Activated CD4-positive, alpha-beta T cell treated with anti-CD3 and anti-CD28 coated beads for 1 hour (primary cell): ENCODE measurements around the gene MAP6.

ENCODE experiments used
- DNase-seq: peaks from one replicate; pipeline ENCODE4 v3.0.0-alpha.2; 2020

The MAP6 gene

DNA sequence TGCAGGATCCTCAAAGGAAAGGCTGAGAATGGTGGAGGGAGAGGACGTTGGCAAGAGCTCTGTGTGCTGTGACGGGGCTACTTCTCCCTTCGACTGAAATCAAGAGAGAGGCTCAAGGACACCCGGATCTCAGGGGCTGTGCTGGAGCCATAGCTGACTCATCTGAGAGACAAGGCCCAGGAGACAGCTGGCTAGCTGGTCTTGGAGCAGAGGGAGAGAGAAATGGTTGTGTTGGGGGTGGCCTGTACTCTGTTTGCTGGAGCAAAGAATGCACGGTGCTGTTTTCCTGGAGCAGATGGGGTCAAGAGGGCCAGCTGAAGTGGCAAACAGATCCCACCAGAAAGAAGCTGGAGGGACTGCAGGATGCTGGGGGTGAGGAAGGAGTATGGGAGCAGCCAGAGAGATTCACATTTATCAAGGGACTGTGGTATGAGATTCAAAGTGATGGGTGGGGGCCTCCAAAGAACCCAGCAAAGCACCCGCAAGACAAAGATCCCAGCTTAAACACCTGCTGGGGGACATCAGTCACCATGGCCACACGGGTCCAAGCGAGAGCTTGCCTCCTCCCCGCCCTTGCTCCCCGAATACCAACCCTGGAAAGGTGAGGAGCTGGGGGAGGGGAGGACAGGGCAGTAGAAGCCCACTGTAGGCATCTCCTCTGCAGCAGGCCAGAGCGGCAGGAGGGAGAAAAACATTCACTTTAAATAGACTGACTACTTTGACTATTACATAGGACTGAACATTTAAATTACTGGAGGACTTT lies 40.8 kb downstream of the MAP6 start:
- no peak for DNase-seq

DNA sequence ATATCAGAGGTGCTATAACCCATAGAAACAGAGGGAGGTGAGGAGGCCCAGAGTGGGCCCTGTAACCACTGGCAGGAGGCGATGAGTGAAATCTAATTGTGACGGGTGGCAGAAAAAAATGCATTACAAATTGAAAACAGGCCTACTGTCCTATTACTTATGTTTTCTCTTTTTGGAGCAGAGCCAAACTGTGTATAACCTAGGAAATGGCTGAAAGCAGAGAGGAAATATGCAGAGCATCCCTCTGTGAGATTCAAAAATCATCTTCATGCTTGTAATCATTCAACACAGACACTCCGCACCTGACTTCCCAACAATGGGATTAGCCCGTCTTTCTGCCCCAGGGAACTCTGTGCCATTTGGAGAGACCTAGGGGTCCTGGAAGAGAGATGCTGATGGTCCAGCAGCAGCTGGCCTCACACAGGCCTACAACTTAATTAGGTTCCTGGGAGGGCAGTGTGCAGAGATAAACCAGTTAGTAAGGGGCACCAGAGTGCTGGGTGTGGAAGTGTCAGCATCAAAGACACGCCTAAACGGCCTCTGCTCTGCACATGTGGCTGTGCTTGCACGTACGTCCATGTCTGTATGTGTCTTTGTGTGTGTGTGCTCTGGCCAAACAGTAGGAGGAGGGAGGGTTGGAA lies 41.8 kb downstream of the MAP6 start:
- no peak for DNase-seq

DNA sequence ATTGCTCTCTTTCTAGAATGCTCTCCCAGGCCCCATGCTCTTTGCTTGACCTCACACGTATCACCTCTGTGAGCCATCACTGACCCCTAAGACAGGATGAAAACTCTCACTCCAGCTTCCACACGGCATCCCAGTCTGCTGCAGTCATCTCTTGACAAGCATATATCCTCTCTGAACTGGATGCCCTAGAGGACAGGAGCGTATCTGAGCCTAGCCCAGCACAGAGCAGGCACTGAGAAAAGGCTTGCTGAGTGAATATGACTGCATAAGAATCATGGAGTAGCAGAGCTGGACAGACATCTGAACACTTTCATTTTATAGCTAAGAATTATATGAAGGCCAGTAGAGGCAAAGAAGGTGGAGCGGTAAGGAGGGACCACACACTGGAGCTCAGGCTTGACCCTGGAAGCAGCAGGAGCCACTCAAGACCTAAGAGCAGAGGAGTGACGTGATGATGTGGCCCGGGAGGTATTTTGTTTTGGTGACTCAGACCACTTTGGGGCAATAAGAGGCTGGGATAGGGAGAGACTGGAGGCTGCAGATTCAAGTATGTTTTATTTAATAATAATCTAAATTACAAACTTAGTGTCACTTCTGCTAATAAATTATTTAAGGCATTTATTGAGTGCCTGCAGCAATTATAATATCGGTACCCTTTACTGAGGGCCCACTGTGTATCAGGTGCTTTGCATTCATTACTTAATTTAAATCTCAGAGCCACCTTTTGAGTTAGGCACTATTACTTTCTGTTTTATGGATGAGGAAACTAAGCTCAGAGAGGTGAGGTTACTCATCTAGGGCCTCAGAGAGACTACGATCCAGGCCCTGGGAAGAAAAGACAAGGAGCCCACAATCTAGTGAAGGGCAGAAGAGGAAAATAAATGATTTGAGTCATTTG lies 42.6 kb downstream of the MAP6 start:
- no peak for DNase-seq

DNA sequence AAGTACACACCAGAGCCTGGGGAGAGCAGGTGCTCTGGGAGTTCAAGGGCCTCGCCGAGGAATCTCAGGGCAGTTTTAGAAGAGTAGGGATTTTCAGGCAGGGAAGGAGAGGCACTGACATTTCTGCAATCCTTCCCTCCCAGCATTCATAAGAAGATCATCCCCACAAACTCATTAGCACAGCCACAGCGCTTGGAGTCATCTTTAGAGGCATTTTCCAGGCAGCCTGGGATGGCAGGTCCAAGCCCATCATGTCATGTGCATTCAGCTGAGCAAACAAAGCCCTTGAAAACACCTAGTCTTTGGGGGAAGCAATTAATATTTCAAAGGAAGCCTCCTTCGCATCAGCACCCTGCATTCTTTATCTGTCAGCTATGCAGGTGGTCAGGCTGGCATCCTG lies 43.8 kb downstream of the MAP6 start:
- DNase-seq = no peak

DNA sequence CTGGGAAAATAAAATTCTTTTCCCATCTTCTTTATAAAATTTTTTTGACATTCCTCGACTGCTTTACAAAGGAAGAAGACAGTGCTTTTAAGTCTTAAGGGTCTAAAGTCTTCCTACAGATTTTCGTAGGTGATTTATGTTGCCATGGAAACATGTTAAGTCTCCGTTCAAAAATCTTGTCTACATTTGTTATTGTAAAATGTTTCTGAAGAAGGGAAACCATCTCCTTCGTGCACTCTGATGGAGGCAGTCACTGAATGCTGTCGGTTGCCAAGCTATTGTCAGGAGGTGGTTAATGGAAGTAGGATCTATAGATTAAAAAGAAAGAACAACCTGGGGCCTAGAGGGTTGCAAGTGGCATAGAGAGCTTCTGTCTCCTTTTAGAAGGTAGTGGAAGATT lies 52.6 kb downstream of the MAP6 start:
- DNase-seq = no peak

DNA sequence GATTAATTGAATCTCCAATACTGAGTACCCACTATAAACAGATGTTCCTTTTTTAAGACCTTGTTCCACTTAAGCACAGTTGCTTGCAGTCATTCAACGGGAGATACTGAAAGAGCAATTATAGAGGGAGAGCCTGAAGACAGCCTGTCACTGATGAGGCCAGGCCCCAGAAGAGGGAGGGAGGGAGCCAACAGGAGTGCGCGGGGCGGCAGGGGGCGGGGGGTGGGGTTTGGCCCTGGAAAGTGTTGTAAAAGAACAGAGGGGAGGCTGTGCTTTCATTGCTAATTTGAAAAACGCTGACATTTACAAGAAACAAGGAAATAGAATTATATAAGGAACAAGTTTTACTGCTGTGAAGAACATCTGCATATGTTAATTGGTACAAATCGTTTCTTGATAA lies 53.1 kb downstream of the MAP6 start:
- DNase-seq = no peak

DNA sequence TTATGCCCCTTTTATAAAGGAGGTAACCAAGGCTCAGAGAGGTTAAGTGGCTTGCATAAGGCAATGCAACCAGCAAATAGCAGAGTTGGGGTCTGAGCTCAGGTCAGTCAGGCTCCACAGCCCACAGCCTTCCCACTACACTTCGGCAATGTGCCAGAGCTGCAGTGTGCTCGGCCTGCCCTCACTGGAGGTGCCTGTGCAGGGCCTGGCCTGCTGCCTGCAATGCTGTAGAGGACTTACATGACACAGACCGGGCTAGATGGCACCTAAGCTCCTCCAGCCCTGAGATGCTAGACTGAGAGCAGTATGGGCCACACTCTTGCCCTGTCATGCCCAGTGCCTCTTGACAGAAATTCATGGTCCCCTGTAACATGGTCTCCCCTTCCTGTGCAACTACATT lies 57.0 kb downstream of the MAP6 start:
- DNase-seq = no peak

DNA sequence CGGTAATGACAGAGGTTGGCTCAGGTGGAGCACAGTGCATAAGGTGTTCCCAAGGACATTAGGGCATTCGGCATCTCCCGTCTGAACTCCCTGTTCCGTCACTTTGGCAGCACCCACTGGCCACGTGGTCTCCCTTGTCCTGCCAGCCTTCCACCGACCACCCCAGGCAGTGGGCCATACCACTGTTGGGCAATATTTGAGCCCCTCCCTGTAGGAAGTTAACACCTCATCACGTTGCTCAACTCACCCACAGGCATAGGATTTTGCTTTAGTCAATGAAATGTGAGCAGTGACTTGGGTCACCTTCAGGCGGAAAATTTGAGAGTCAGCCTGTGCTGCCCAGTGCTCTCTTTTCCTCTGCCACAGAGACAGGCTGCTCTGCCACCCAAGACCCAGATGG lies 62.7 kb downstream of the MAP6 start:
- DNase-seq = no peak

DNA sequence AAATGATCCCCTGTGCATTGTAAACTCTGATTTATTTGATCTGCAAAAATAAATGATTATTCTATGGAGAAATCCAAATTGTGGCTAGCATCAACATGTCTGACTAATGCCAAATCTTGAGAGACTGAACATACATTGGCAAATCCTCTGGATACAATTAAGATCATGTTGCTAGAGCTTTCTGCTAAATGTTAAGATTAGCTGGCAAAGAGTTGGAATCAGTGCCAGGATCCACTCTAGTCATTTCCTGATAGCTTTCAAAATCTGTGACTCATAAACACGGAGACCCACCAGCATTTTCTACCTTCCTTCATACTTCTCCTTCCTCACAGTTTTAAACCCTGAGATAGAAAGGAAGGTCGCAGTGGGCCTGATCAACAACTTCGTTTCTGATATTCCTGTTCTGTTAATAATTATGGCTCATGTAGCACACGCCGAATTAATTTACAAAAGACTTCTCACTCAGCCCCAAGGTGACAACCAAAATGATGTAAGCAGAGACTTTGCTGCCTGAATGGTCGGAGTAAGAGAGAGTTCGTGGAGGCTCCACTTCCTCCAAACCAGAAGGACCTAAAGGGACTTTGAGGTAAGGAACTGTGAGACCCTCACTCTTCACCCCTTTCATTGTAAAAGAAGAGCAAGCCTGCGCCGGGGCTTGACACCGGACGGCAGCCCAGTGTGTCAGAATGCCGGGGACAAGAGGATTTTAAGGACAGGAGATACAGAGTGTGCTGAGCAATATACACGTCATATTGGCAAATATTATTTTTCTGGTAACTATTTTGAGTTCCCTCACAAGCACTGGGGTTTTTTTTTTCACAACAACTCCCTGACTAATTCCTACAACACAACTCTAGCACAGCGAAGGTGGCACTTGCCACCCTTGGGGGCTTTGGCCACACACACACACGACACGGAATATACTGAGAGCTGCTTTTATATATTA lies 64.8 kb downstream of the MAP6 start:
- DNase-seq = no peak

DNA sequence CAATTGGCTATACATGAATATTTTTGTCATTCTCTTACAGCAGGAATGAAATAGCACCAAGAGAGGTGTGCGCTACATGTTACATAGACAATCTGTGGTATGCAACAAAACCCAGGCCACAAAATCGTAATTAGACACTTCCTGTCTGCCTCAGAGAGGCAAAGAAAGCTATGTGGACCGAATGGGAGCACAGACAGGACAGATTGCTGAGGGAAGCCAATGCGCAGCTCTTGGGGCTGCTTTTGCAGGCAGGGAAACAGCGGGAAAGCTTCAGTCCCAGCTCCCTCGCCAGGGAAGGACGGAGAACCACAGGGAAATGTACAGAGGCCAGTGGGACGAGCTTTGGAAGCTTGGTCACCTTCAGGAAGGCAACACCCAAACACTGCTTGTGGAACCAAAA lies 65.9 kb downstream of the MAP6 start:
- no peak for DNase-seq

DNA sequence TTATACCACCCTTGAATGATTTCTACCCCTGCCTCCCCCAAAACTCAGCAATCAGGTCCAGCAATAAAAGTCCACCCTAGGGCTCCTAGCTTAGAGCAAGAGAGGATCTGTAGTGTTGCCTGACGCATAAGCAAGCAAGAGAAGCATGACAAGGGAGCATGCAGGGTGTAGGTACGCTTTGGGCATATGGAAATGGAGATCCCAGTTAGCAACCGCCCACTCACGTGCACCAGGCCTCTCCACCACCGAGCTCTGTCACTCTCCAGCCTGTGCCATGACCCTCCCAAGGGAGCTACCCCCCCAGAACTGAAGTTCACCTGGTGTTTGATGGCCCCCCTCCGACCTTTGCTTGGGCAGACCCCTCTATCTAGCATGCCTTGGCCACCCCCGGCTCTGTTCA lies 67.3 kb downstream of the MAP6 start:
- no peak for DNase-seq

DNA sequence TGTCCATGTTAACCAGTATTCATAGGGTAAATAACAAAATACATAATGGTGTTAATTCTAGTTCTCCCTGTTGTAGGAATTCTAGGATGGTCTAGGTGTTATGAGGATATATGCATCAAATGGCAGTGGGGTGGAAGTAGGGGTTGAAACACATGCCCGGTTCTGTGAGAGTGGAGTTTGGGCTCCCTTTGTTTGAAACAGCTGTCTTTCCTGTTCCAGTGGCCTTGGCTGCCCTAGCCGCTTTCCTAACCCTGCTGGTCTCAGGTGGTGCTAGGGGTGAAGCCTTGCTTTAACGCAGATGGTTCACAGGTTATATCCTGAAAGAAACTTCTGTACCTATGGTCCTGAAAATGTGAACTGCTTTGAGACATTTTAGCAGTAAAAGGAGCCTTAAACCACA lies 68.5 kb downstream of the MAP6 start:
- no peak for DNase-seq

DNA sequence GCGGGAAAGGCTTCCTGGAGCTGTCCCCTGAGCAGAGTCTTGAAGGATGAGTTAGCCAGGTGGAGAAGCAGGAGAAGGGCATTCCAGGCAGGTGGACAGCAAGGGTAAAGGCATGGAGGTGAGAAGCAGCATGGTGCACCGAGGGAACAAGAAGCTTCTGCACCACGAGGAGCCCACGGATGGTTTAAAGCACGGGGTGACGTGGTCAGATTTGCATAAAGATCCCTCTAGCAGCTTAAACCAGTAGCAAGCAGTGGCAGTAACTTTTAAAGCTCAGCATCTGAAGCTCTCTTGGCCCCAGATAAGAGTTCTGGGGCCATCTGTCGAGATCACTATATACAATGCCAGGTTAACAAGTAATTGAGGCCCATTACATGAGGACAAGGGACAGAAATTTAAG lies 69.9 kb downstream of the MAP6 start:
- DNase-seq = no peak

DNA sequence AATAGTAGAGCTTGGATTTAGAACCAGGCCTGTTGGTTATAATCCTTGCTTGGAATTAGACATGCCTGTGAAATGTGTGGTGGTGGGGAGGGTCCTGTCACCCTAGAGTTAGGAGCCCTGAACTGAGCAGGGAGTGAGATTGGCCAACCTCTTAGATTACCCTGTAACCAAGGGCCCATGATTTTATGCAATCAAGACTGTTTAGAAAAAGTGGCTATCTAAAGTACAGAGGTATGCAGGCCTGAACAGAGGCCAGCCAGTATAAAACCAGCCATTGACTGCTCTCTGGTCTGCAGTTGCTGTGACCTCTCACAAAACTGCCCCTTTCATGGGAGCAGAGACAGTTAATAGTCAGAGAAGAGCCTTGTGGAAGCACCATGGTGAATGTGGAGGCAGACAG lies 70.6 kb downstream of the MAP6 start:
- no peak for DNase-seq

DNA sequence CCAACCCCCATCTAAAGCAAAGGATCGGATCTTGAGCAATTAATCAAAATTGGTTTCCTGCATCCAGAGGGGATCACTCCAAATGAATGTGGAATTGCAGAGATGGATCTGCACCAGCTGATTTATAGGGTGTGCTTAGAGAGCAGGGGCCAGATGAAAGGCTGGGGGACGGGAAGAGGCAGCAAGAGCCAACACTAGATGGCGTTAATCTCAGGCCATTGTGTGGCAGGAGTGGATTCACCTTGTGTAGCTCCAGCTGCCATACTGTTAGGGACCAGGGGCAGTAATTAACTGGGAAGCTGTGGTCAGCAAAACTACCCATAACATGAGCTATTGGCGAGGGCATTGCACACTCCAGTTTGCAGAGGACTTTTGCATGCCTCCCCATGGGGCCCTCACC lies 71.2 kb downstream of the MAP6 start:
- DNase-seq = no peak

DNA sequence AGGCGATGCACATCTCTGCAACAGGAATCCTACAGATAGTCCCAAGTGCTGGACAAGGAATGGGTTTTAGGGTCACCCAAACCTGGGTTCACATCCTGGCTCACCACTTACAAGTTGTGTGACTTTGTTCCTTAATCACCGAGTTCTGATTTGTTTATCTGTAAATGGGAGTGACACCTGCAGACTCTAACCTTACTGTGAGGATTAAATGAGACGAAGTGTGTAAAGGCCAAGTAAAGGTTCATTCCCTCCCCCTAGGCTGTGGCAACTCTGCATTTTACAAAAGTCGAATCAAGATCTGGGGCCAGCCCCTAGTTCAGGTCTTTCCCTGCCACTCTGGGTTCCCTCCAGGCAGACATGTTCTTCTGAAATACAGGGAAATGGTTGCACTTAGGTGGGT lies 71.9 kb downstream of the MAP6 start:
- DNase-seq = no peak

DNA sequence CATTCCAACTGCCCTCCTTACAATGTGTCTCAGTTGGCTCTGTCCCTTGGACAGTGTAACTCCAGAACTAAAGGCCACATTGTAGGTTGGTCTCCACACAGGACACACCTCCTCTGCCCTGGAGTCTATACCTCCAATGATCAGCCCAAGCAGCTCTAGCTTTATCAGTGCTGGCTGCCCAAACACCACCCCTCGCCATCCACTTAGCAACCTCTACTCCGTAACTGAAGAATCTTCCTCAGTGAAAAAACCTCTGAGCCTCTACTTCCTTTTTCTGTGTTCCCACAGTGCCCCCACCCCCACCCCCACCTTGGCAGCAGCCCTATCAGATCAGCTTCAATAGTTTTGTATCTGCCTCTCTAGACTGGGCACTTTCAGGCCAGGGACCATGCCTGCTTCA lies 73.4 kb downstream of the MAP6 start:
- no peak for DNase-seq

DNA sequence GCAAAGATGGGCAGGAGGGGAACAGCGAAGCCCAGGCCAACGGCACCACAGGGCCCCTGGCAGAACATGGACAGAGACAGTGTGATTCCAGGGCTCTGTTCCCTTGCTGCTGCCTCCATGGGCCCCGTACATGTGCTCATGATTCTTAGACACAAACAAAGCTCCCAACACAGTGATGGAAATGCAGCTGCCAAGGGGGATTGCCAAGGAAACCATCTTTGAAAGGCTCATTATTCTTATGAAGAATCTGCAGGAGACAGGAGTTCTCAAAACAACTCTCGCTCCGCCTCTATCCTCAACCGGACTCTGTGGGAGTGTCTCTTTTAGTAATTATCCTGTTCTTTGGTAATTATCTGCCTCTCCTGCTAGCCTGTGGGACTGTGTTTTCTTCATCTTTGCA lies 74.6 kb downstream of the MAP6 start:
- no peak for DNase-seq

DNA sequence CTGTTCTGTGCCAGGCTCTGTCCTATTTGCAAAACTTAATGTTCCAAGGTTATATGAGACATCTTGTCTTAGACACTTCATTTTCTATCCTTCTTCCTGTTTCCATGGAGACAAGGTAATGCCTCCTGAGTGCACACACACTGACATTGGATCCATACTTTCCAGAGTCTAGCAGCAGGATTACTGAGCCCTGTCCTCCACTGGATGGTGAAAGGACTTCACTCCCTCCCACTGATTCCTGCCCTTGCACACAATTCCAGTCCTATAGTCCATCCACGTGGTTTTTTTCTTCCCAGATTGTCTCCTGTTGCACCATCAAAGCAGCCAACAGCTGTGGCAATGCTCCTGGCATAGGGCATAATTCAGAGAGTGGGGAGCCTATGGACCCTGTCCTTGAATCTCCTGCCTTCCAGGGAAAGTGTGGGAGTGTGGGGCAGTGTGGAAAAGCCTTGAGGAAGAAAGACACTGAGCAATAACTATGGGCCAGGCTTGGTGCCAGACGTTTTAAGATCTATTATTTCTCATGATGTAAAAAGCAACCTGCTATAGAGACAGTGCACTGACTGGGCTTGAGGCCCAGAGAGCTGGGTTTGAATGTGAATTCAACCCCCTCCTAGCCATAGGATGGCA lies 75.4 kb downstream of the MAP6 start:
- DNase-seq = no peak

DNA sequence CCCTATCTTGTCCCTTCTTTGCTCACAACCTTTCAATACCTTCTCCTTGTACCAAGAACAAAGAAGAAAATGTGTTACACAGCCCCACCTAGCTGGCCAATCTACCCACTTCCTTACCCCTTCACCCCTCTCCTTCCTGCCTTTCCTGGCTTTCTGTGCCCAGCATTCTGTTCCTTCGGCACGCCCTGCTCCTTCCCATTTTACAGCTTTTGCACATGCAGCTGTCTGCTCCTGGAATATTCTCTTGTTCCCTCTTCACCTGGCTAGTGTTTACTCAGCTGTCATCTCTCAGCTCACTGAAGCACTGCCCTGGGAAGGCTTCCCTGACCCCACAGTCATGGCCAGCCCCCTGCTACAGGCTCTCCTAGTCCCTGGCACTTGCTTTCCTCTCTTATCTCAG lies 76.1 kb downstream of the MAP6 start:
- no peak for DNase-seq

DNA sequence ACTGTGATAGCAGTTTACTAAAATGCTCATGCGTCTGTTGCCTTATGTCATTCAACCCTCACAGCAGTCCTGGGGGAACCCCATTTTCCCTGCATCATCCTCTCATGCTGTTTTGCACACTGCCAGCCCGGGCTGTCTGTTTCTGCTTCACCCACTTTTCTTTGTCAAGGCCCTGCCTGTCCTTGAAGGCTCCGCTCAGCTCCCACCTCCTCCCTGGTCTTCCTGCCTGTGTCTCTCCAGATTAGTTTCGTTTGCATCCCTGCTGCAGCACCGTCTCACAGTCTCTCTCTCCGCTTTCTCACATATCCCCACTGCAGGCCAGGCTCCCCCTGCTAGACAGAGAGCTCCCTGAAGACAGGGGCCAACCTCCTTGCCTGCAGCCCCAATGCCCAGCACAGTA lies 76.9 kb downstream of the MAP6 start:
- no peak for DNase-seq

DNA sequence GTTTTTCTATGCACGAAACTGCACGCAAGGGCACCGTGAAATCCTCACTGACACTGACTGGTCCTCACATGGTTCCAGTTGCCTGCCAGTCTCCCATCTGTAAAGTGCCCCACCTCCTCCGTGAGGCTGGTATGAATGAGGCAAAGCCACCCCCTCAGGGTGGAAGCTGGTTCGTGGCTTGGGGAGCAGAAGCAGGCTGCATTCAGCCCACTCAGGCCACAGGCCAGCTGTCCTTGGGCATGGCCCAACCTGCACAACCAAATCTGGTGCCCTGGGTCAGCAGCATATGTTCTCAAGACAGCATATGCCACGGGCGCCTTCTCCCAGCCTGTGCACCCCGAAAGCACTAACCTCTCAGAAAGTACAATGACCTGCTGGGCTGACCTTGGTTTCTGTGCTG lies 77.5 kb downstream of the MAP6 start:
- no peak for DNase-seq
